GM19239 (cell line): ENCODE measurements around the gene ADAMTS6.

Source experiments
- DNase-seq: peaks from one replicate; pipeline ENCODE4 v3.0.0; 2011; ENCODE audit warnings: low spot score; ENCODE audit not compliant: insufficient read length
- FAIRE-seq: peaks from 2 replicates; lab custom pipeline; 2011; peaks lifted over from hg19 to GRCh38; lab: Jason Lieb, UNC

ADAMTS6 gene

DNA sequence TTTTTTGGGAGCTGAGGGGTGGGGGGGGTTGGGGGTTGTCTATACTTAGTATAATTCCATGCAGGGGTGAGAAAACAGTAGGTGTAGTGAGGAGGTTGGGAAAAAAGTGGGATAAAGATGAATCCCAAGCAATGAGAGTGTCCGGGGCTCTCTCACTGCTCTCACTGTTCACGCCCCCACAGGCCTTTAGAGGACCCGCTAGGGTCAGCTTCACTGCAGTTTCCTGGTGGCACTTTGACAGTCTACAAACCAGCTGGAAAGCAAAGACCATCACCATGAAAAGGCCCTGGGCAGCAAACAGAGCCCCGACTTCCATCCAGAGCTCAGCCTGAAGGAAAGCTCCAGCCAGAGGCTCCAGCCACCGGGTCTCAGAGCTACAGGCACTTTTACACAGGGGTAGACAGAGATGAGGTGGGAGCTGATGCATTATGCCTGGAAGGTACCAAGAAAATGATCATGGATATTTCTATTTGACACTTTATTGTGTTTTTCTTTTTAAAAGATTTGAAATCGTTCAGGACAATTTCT lies 355.1 kb downstream of the ADAMTS6 start:
- FAIRE-seq, result no peak
- no peak for DNase-seq

- DNase-seq (no peak), FAIRE-seq (no peak)
Measured at GRCh38 chr5:65125591-65126541, 355.9 kb downstream of the ADAMTS6 start.

GRCh38 chr5:65121880-65122436 lies 359.8 kb downstream of the ADAMTS6 start:
- FAIRE-seq, result no peak
- DNase-seq, result no peak

GRCh38 chr5:65120371-65120967 lies 361.3 kb downstream of the ADAMTS6 start:
- DNase-seq (no peak), FAIRE-seq (no peak)

GRCh38 chr5:65117525-65117924 lies 364.2 kb downstream of the ADAMTS6 start:
- no peak for FAIRE-seq
- no peak for DNase-seq

DNA sequence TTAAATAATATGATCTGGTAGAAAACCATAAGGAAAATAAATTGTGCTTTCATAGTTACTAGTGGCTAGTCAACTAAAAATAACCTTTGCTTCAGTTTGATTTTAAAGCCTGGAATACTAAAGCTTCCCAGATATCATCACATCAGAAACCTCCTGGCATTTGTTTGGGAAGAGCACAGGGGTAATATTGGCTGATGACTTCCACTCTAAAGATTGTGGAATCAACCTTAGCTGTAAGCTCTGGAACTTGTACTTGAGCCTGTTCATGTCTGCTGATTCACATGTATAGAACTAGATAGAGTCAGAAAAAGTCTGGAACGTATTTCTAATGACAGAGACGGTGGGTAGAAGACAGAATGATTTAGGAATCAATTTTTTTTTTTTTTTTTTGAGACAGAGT lies 367.9 kb downstream of the ADAMTS6 start:
- FAIRE-seq (no peak), DNase-seq (no peak)

GRCh38 chr5:65111961-65112658 lies 369.6 kb downstream of the ADAMTS6 start:
- DNase-seq (no peak), FAIRE-seq (no peak)

- FAIRE-seq, result no peak
- no peak for DNase-seq
Measured at GRCh38 chr5:65108786-65109743, 372.7 kb downstream of the ADAMTS6 start.

- no peak for DNase-seq
- peak; percentile 88 for FAIRE-seq
Measured at GRCh38 chr5:65105301-65105700, 376.4 kb downstream of the ADAMTS6 start.

- FAIRE-seq (no peak), DNase-seq (no peak)
Measured at GRCh38 chr5:65104831-65105230, 376.9 kb downstream of the ADAMTS6 start.

- FAIRE-seq (no peak), DNase-seq (no peak)
Measured at GRCh38 chr5:65103756-65104440, 377.8 kb downstream of the ADAMTS6 start.

GRCh38 chr5:65102976-65103711 lies 378.6 kb downstream of the ADAMTS6 start:
- FAIRE-seq (peak; percentile 26), DNase-seq (peak; percentile 57)

- FAIRE-seq (no peak), DNase-seq (no peak)
Measured at GRCh38 chr5:65102371-65102975, 379.2 kb downstream of the ADAMTS6 start.

DNA sequence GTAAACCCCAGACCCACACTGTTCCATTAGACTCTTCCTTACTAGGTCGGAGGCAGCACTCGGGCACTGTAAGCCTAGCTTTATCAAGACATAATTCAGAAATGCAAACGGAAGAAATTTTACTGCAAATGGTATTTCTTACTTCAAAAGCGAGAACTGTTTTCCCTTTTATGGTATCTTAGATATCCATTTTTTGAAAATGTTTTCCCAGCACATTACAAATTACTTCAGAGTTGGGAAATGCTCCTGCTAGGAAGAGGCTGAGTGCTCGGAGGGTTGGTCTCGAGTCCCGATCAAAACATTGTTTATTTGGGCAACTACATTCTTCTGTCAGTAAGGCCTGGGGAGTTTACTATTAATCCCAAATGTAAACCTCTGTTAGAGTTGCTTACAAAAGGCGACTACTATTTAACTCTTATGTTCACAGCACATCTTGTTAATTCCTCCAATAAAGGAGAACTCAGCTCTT lies 380.1 kb downstream of the ADAMTS6 start:
- FAIRE-seq (no peak), DNase-seq (no peak)

GRCh38 chr5:65100911-65101631 lies 380.6 kb downstream of the ADAMTS6 start:
- DNase-seq (no peak), FAIRE-seq (no peak)
